ENCODE results near the gene ASIC4. TPM values are rescaled to one million over a fixed set of nuclear protein-coding genes. Genes with fewer than 3 reads are reported as not detected.
A peak's percentile ranks its signal among the peaks of the same experiment; 100 is the strongest.

ASIC4 gene
- total RNA-seq, 1 experiment from 2014 or later = 0.79 TPM

GRCh38 chr2:219486380-219486959, 27.8 kb upstream of the ASIC4 start (continued):
- TF ChIP-seq E2F5 (CRISPR knock-in tag; IDR thresholded peaks at IDR 0.05) = 0 out of 2 replicates have a peak, but pooled peaks have one; percentile 1
- TF ChIP-seq TEAD4 (CRISPR knock-in tag; IDR thresholded peaks at IDR 0.05) = no peak
- peak; percentile 83 for TF ChIP-seq PRDM15 (CRISPR knock-in tag; IDR thresholded peaks at IDR 0.05)
- no peak for TF ChIP-seq ATF3 (CRISPR knock-in tag; conservative IDR thresholded peaks at IDR 0.05)
- no peak for TF ChIP-seq RORB (CRISPR knock-in tag; IDR thresholded peaks at IDR 0.05)
- TF ChIP-seq NFATC4 (CRISPR knock-in tag; IDR thresholded peaks at IDR 0.05) = no peak
- no peak for TF ChIP-seq SOX15 (CRISPR knock-in tag; IDR thresholded peaks at IDR 0.05)
- no peak for TF ChIP-seq MXD4 (CRISPR knock-in tag; IDR thresholded peaks at IDR 0.05; ENCODE audit: borderline replicate concordance)
- no peak for TF ChIP-seq IRF1 (CRISPR knock-in tag; IDR thresholded peaks at IDR 0.05)

- Mint-ChIP-seq H3K27ac (no peak overlapping the region), H3K4me3 (no peak overlapping the region), H3K9me3 (no peaks in the 10 kb centered on the region), H3K36me3 (no peaks in the 10 kb centered on the region), H3K4me1 (peaks cover 40% of the 10 kb centered on the region), H3K27me3 (ENCODE audit: low read depth) (peaks cover 38% of the 10 kb centered on the region)
- POLR2A ChIA-PET = interaction anchor here (0.6 to 1.0 kb wide), 2 partner anchors 23 to 1027 kb away, joined by 3 to 7 read pairs; no protein-coding TSS in a partner anchor
- CTCF ChIA-PET = interaction anchor here (0.9 to 35.9 kb wide), 6 partner anchors 11 to 37 kb away, joined by 3 to 2316 read pairs (median 10); partner anchors contain the start of genes ASIC4, CHPF, GMPPA and TMEM198
- ATAC-seq = no peak
- no peak for DNase-seq (ENCODE audit: low spot score)
- TF ChIP-seq PREB (CRISPR knock-in tag; IDR thresholded peaks at IDR 0.05; ENCODE audit: borderline replicate concordance) = no peak
- TF ChIP-seq ZNF281 (CRISPR knock-in tag; IDR thresholded peaks at IDR 0.05) = no peak
- no peak for TF ChIP-seq JUN (CRISPR knock-in tag; IDR thresholded peaks at IDR 0.05)
- no peak for TF ChIP-seq ERG (CRISPR knock-in tag; IDR thresholded peaks at IDR 0.05)
- TF ChIP-seq ZNF317 (CRISPR knock-in tag; IDR thresholded peaks at IDR 0.05; ENCODE audit: borderline replicate concordance, low read depth) = no peak
- TF ChIP-seq ZNF416 (CRISPR knock-in tag; IDR thresholded peaks at IDR 0.05) = no peak
- TF ChIP-seq PRRX2 (CRISPR knock-in tag; IDR thresholded peaks at IDR 0.05) = no peak
- no peak for TF ChIP-seq CTCF (IDR thresholded peaks at IDR 0.05)
- no peak for TF ChIP-seq NR3C1 (CRISPR knock-in tag; conservative IDR thresholded peaks at IDR 0.05; ENCODE audit: low read depth)
- TF ChIP-seq AR (CRISPR knock-in tag; IDR thresholded peaks at IDR 0.05) = no peak
Observed at GRCh38 chr2:219488149-219488843, 26.0 kb upstream of the ASIC4 start.

All from WTC11 (cell line).